GM10266 (cell line): ENCODE measurements around the gene DNAJA3.

ENCODE experiments used
- DNase-seq: peaks from one replicate; pipeline ENCODE4 v3.0.0; 2012; ENCODE audit errors: extremely low spot score
- CTCF ChIP-seq: IDR thresholded peaks from 2 replicates; pipeline ENCODE4 v1.5.1; 2012; ENCODE audit warnings: mild to moderate bottlenecking, low read depth; ENCODE audit not compliant: control insufficient read depth, insufficient read depth; ENCODE audit errors: missing control alignments

DNAJA3 gene

GRCh38 chr16:4487955-4488498 lies 62.4 kb downstream of the DNAJA3 start:
- no peak for DNase-seq
- no peak for TF ChIP-seq CTCF

- no peak for TF ChIP-seq CTCF
- no peak for DNase-seq
Measured at GRCh38 chr16:4488499-4488967, 62.9 kb downstream of the DNAJA3 start.

- no peak for TF ChIP-seq CTCF
- DNase-seq: no peak
Measured at GRCh38 chr16:4489030-4489429, 63.4 kb downstream of the DNAJA3 start.

GRCh38 chr16:4491898-4492297 lies 66.2 kb downstream of the DNAJA3 start:
- no peak for DNase-seq
- TF ChIP-seq CTCF: no peak

GRCh38 chr16:4494746-4495490 lies 69.2 kb downstream of the DNAJA3 start:
- TF ChIP-seq CTCF: no peak
- DNase-seq: no peak

GRCh38 chr16:4495766-4496165 lies 70.1 kb downstream of the DNAJA3 start:
- TF ChIP-seq CTCF: no peak
- no peak for DNase-seq

- no peak for TF ChIP-seq CTCF
- no peak for DNase-seq
Measured at GRCh38 chr16:4496305-4496704, 70.6 kb downstream of the DNAJA3 start.
